Non-pigmented ciliary epithelial cell (primary cell): ENCODE data around the gene MTPN.

ENCODE experiments used
- DNase-seq: peaks from one replicate; pipeline ENCODE4 v3.0.0-alpha.2; 2010; ENCODE audit warnings: low read depth

Gene MTPN

DNA sequence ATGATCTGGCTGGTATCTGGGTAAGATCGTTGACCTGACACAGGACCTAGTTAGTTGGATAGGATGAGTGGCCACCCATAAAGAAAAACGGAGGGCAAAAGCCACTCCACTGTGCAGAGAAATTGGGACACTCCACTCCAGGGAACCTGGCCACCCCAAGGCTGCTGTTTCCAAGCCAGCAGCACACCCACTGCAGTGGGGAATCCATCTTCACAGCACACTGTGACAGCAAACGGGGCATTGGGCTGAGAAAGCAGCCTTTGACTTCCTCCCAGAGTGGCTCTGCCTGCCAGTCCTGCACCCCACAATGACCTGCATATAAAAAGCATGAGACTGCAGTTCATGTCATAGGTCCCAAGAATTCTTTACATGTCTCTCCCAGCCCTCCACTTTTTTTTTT, 52.9 kb downstream of the MTPN start:
- DNase-seq: no peak

DNA sequence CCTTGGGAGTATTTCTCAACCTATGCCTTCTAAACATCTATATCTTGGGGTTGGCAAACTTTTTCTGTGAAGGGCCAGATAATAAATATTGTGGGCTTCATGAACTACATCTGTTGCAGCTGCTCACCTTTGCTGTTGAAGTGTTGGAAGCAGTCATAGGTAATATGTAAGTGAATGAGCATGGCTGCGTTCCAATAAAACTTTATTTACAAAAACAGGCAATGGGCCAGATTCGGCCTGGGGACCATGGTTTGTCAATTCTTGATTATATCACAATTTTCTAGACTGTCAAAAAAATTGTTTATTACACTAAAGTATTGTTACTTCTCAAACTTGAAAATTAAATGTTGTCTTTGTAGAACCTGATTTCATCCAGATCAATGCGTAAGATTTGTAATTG, 54.9 kb downstream of the MTPN start:
- no peak for DNase-seq

DNA sequence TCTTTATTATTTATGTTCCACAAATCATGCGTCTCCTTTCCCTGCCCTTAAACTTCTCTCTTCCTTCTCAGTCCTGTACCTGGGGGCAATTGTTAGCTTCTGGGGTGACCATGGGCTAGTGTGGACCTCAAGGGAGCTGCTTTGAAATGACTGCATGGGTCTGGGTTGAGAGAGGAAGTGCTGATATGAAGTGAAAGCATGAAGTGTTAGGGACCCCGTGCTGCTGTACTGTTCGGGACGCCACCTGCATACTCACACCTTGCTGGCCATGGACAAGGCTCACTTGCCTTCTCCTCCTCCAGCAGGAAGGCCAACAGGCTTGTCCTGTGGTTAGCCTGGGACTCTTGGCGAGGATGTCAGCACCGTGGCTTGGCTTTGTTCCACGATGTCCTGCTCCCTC, 56.7 kb downstream of the MTPN start:
- no peak for DNase-seq

DNA sequence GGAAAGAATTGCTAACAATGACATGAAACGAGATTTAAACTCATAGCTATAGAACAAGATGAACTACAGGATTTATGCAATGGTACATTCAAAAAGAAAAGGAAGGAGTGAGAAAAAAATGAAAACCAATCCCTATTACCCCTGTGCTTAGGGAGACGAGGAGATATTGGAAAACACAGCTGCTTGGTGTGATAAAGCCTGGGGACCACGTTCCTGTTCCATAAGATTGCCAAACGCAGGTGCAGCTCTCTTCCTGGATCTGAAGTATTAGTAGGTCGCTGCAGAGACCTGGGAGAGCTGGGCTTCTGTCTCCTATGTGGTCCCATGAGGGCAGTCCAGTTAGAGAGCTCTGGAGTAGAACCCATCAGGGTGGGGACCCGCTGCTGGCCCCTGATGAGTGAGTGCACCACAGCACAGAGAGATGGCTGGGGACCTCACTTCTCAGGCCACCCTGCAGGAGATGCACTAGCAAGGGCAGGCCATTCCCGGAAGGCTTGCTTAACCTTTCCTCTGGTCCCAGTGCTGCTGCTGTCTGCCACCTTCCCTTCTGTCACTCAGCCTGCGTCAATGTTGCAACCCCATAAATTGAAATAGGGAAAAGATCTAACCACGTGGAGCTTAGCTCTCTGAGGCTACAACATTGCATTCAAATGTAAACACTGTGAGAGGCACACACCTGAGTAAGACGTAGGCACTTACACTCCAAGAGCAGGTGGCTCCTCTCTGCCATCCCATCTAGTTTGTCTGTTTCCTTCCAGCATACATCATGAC, 57.9 kb downstream of the MTPN start:
- no peak for DNase-seq

DNA sequence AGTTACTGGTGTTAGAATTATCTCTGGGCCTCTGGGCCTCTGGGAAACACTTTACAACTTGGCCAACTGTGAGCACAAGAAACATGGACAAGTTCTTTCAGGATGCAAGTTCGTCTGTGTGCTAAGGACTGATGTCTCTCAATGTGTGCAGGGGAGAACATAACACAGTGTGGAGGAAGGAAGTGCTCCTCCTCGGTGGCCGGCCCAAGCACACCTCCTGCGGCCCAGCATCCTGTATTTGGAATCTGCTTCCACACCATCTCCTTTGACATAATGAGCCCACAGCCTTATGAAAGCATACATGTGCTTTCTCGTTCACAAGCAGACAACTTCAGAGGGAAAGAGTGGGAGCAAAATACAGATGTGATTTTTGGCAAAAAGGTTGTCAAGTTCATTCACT, 59.0 kb downstream of the MTPN start:
- no peak for DNase-seq

DNA sequence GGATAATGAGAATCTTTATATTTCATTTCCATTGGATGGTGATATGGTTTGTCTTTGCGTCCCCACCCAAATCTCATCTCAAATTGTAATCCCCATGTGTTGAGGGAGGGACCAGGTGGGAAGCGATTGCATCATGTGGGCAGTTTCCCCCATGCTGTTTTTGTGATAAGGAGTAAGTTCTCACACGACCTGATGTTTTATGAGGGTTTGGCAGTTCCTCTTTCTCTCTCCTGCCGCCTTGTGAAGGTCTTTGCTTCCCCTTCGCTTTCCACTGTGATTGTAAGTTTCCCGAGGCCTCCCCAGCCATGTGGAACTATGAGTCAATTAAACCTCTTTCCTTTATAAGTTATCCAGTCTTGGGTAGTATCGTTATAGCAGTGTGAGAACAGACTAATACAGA, 59.4 kb downstream of the MTPN start:
- no peak for DNase-seq

DNA sequence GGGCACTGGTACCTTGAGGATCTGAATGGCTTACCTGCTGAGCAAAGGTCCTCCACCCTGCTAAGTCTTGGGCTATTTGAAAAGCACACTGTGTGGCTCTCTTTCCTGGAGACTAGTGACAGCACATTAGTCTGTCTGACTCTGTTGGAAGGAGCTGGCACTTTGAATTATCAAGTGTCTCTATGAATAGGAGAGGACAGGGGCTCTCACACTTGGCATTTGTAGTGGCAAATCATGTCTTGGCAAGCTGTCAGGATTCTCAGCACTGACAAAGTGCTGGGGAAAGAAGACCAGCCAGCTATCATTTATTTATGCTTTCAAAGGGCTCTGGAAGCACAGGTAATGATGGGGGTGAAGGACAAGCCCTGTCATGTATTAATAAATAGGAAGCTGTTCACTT, 62.8 kb downstream of the MTPN start:
- DNase-seq: no peak

DNA sequence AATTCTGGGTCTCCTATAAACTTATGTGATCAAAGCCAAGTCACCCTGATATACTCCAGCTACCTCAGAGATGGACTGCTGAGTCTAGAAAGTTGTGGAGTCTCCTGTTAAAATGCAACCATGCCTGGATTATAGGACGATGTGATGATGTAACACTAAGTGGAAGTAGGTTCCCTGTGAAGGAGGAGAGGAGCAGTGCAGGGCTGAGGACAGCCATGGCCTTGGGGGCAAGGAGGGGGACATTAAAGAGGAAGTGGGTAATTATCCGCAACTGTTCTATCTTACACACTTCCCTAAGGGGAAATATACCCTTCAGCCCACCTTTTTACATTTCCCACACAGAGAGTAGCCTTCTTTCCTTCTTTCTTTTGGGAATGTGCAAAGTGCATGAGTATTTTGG, 63.8 kb downstream of the MTPN start:
- DNase-seq: no peak

DNA sequence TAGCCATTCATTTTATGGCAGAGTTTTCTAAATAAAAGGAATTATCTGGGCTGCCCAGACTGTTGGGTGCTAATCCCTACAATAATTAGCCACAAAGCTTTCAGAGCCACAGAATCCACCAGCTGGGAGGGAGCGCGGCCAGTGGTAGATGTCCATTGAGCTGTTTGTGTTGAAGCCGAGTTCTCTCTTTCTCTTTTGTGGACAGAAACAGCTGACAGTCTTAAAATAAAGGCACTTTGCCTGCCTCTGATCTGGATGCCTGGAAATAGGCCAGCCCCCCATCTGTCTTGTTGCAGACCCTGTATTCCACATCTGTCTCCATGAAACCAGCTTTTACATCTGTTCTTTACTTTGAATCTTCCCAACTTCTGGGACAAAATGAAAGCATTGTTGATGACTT, 66.1 kb downstream of the MTPN start:
- no peak for DNase-seq

DNA sequence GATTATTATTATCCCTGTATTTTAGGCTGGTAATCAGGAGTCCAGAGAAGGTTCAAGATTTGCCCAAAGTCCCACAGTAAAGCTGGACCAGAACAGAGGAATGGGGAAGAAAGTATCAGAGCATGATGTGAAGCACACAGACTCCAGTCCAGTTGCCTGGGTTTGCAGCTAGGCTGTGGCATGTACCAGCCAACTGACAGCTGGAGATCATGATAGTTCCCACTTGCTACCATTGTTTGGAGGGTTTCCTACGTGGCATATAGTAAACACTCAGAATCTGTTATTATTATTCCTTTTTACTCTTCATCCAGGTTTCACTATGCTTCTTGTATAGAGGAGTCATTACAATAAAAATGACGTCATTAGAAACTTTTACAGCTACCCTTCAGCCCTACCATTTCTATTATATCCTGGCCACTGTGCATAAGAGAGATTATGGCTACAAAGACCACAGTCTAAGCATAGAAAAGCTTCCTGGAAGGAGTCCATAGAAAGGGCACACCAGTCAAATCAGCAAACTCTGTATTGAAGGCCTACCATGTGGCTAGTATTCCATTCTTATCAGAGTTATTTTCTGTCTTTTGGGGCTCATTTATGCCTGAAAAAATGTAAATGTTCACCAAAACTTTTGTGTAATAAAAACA, 66.6 kb downstream of the MTPN start:
- no peak for DNase-seq

DNA sequence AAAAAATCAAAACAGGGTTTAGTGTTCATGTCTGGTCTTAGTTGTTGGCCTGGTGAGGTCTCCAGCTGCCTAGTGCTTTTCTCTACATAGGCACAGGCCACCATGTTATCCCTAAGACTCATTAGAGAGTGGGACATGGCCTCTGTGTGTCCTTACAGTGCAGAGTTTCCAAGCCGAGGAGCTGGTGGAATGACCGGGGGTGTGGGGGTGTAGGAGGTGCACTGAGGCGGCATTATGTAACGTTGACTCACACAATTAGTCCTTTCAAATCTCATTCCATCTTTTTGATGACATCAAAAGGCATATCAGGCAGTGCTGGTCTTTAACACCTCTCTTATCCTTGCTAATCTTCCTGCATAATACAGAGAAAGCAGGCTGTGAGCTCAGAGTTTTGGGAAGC, 71.3 kb downstream of the MTPN start:
- DNase-seq: no peak

DNA sequence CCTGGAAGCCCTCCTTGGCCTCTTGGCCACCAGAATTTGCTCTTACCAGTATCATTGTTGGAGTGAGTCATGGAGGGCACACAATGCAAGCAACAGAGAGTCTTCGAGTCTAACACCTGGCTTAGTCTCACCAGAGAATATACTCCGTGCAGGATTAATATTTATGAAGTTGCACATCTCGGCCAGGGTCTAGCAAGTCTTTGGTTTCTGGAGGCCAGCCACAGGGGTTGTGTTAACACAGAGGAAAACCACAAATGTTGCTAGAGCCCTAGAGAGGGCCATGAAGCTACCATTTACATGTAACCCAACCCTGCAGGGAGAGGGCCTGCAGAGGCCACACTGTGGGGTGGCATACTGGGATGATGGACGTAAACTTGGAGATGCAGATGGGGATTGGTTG, 71.8 kb downstream of the MTPN start:
- no peak for DNase-seq

DNA sequence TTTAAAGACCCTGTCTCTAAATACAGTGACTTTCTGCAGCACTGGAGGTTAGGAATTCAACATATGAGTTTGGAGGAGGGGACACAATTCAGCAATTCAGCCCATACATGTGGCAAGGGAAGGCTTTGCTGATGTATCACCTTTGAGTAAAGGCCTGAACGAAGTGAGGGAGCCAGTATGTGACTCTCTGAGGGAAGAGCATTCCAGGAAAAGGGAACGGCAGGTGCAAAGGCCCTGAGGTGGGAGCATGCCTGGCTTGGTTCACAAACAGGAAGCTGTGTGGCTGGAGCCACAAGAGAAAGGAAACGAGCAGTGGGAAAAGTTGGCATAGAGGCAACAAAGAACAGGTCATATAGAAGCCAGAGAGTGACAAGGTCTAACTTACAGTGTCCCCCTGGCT, 72.9 kb downstream of the MTPN start:
- DNase-seq: no peak

DNA sequence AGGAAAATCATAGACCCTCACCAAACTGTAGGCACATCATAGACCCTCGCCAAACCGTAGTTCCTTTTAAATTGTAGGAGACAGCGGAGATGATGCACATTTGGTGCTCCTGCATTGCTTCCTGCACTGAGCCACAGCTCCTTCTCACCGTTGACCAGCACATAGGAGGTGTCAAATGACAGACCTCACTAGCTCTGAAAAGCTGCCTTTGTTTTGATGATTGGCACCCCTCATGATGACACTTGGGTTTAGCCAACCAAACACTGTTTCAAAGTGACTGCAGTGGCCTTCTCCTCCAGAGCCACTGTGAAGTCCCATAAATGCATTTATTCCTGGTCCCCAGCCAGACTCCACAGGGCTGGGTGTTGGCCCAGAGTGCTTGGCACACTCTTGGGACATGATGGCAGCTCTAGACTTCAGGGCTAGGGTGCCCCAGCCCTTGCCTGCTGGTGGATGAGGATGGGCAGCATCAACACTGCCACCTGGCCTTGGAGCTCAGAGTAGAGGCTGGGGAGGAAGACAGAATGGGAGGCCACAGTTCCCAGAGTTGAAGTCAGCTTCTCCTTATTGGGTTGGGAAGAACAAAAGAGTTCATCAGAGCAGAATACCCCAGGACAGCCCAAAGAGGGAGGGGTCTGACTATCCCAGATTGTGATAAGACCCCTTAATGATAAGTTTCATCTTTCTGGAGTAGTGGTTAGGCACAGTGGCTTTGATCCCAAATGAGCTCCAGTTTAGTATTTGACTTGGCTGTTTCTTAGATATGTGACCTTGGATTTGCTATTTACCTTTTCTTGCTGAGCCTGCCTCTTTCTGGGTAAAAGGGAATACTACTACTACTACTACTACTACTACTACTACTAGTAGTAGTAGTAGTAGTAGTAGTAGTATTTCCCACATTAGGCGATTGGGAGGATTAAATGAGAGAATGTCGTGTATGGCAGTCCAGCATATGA, 75.3 kb downstream of the MTPN start:
- DNase-seq: no peak

DNA sequence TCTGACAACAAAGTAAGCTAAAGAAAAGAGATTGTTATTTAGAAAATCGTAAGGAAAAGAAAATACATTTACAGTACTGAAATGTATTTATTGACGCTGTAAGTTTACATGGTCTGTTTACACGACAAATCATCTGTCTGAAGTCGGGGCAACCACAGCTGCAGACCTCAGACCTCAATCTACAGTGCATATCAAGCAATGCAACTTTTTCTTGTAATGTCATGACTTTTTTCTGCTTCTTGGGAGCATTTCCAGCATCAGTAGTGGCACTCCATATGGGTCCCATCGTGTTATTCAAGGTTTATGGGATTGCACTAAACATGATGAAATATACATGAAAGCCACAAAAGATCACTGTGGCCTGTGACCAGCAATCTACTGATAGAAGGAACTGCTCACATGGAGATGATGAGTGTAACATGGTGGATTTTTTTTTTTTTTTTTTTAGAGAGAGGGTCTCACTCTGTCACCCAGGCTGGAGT, 77.1 kb downstream of the MTPN start:
- no peak for DNase-seq

DNA sequence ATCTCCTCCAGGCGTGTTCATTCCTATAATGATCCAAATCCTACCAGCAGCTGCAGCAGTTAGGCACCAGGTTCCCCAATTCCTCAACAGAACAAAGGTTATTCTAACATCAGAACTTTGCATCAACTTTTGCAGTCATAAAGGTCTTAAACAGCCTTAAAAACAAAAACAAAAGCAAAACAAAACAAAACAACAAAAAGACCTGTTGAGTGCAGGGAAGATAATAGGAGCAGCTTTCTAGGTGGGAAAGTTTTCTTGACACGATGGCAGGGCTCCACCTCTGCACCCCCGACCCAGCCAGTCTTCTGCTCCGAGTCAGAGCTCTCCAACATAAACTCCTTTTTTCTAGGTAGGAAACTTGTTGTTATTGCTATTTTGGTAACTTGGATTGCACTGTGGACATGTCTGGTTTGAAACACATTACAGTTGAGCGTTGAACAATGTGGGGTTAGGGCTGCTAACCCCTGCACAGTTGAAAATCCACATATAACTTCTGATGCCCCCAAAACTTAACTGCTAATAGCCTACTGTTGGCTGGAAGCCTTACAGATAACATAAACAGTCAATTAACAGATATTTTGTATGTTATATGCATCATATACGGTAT, 77.6 kb downstream of the MTPN start:
- DNase-seq: no peak

DNA sequence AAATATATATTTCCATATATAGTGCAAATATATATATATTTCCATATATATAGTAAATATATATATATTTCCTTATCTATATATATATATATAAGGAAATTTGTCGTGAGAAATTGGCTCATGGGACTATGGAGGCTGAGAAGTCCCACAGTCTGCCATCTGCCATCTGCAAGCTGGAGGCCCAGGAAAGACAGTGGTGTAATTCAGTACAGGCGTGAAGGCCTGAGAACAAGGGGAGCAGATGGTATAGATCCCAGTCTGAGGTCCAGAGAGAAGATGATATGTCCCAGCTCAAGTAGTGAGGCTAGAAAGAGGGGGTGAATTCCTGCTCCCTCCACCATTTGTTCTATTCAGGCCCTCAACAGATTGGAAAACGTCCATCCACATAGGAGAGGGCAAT, 78.9 kb downstream of the MTPN start:
- no peak for DNase-seq

DNA sequence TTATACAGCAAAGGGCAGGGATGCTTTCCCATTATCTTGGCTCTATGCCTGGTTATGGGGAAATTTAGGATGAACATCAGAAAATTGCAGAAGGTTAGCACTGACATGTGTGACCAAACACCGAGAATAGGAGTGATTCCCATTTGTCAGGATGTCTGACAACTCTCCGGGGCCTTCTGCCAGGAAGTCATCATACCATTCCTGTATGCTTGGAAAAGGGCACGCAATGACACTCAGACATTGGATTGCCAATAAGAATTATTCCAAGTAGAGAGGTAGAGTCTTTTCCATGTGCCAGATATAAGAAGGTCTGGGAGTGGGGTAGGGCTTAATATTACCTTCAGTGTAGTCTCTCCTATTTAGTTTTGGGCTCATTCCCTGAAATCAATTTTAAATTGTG, 82.3 kb downstream of the MTPN start:
- DNase-seq: no peak

DNA sequence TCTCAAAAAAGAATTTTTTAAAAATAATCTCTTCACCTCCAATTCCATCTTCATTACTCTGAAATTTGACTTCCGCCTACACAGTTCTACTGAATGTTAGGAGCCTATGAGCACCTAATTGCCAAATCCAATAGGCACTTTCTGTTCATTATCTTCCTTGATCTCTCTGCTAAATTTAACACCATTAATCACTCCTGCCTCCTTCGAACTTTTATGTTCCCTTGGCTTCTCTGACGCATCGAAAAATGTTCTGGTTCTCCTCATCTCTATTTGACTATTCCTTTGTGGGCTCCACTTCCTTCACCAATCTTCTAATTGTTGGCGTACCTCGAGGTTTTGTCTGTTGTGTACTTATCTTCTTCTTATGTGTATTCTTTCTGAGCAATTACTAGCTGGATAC, 87.3 kb downstream of the MTPN start:
- no peak for DNase-seq

DNA sequence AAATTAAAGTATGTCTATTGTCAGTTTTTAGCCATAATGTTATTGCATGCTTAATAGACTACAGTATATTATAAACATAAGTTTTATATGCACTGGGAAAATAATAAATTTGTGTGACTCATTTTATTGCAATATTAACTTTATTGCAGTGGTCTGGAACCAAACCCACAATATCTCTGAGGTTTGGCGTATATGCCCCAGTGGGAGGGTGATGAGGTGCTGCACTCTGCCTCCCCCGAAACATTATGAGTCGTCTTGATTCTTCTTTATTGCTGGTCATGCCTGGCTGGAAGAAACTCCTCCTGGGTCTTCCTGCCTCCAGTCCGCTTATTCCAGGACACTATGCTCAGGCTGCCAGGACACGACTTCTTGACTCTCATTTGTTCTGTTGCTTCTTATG, 88.4 kb downstream of the MTPN start:
- no peak for DNase-seq

DNA sequence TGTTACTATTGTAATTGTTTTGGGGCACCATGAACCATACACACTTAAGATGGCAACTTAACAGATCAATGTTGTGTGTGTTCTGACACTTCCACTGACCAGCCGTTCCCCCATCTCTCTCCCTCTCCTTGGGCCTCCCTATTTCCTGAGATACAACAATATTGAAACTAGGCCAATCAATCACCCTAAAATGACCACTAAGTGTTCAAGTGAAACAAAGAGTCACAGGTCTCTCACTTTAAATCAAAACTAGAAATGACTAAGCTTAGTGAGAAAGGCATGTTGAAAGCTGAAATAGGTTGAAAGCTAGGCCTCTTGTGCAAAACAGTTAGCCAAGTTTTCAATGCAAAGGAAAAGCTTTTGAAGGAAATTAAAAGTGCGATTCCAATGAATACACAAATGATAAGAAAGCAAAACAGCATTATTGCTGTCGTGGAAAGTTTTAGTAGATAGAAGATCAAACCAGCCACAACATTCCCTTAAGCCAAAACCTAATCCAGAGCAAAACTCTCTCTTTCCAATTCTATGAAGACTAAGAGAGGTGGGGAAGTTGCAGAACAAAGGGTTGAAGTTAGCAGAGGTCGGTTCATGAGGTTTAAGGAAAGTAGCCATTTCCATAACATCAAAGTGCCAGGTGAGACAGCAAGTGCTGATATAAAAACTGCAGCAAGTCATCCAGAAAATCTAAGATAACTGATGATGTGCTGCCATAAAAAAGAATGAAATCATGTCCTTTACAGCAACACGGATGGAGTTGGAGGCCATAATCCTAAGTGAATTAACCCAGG, 90.6 kb downstream of the MTPN start:
- no peak for DNase-seq
